Measurements from ENCODE around the gene PLAC8. TPM values are rescaled to one million over a fixed set of nuclear protein-coding genes. Genes with fewer than 3 reads are reported as not detected.

The PLAC8 gene
- total RNA-seq, 4 donors from 2014 or later, result 1.3 to 3.9 (median 1.5) TPM; not detected in 1

GRCh38 chr4:83121246-83121645 lies 6.7 kb upstream of the PLAC8 start:
- TF ChIP-seq CTCF (IDR thresholded peaks at IDR 0.05; ENCODE audit: low read depth), result no peak

GRCh38 chr4:83118869-83119268 lies 4.3 kb upstream of the PLAC8 start:
- TF ChIP-seq CTCF (IDR thresholded peaks at IDR 0.05; ENCODE audit: low read depth), result no peak

- TF ChIP-seq CTCF (IDR thresholded peaks at IDR 0.05; ENCODE audit: low read depth), result no peak
Observed at GRCh38 chr4:83115656-83116285, 1.2 kb upstream of the PLAC8 start.

GRCh38 chr4:83115000-83115399 lies 471 bp upstream of the PLAC8 start:
- no peak for TF ChIP-seq CTCF (IDR thresholded peaks at IDR 0.05; ENCODE audit: low read depth)

GRCh38 chr4:83113429-83113786 lies 1.1 kb downstream of the PLAC8 start:
- no peak for TF ChIP-seq CTCF (IDR thresholded peaks at IDR 0.05; ENCODE audit: low read depth)

- TF ChIP-seq CTCF (IDR thresholded peaks at IDR 0.05; ENCODE audit: low read depth), result no peak
Observed at GRCh38 chr4:83112678-83113428, 1.7 kb downstream of the PLAC8 start.

- no peak for TF ChIP-seq CTCF (IDR thresholded peaks at IDR 0.05; ENCODE audit: low read depth)
Observed at GRCh38 chr4:83112231-83112630, 2.3 kb downstream of the PLAC8 start.
